HEK293 (cell line): ENCODE measurements around the gene DAW1.
"Not testable (repeated sequence)": the region's sequence is repeated elsewhere in the genome, so short reads cannot be mapped to it uniquely, and the experiment has no call there.

Experiments used
- SETDB1 ChIP-seq: IDR thresholded peaks from one replicate; pipeline ENCODE4 v1.6.1; 2017; ENCODE audit warnings: mild to moderate bottlenecking, low read length, moderate library complexity, mixed read lengths; ENCODE audit not compliant: insufficient read length
- ZNF510 ChIP-seq: fragments of 450-650 bp; formaldehyde crosslinking; IDR thresholded peaks from 2 replicates; pipeline ENCODE4 v1.5.1; 2018; ENCODE audit warnings: mild to moderate bottlenecking, missing genetic modification characterization, missing biosample characterization; ENCODE audit not compliant: insufficient replicate concordance
- ZNF600 ChIP-seq: fragments of 450-650 bp; formaldehyde crosslinking; IDR thresholded peaks from 2 replicates; pipeline ENCODE4 v1.5.1; 2016; ENCODE audit warnings: missing biosample characterization, missing genetic modification characterization
- TF ChIP-seq, protein P1 (sequence below): fragments of 450-650 bp; formaldehyde crosslinking; IDR thresholded peaks from 2 replicates; pipeline ENCODE4 v1.5.1; 2016; ENCODE audit warnings: missing biosample characterization, missing genetic modification characterization

DNA sequence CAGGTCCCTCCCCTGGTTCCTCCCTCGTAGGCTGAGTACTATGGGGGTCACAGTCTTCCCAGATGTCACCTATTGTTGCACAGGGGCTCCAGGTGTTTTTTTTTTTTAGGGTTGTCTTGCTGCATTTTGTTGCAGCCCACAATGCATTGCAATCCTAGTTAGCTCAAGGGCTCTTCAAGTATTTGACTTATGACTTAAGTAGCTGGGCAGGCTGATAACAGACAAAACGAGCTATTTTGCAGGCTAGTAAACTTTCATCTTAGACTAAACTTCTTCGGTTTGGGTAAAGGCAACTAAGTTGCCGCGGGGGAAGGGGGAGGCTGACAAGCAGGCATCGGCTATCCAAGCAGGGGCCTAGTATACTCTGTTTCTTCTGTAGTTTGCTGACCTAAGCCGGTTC is 64.8 kb downstream of the DAW1 start:
- TF ChIP-seq, protein P1, sequence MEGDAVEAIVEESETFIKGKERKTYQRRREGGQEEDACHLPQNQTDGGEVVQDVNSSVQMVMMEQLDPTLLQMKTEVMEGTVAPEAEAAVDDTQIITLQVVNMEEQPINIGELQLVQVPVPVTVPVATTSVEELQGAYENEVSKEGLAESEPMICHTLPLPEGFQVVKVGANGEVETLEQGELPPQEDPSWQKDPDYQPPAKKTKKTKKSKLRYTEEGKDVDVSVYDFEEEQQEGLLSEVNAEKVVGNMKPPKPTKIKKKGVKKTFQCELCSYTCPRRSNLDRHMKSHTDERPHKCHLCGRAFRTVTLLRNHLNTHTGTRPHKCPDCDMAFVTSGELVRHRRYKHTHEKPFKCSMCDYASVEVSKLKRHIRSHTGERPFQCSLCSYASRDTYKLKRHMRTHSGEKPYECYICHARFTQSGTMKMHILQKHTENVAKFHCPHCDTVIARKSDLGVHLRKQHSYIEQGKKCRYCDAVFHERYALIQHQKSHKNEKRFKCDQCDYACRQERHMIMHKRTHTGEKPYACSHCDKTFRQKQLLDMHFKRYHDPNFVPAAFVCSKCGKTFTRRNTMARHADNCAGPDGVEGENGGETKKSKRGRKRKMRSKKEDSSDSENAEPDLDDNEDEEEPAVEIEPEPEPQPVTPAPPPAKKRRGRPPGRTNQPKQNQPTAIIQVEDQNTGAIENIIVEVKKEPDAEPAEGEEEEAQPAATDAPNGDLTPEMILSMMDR: not testable (repeated sequence)
- not testable (repeated sequence) for TF ChIP-seq SETDB1; ZNF510 (tag by site-specific recombination); ZNF600 (tag by site-specific recombination)
